Skeletal muscle tissue (tissue), 4 donors: ENCODE data around the gene SLFNL1. TPM values are rescaled to one million over a fixed set of nuclear protein-coding genes. Genes with fewer than 3 reads are reported as not detected.
A peak's percentile ranks its signal among the peaks of the same experiment; 100 is the strongest.

Experiments used
- H3K27ac ChIP-seq: one replicate; pipeline ENCODE4 v1.7.0; 2013; ENCODE audit warnings: mild to moderate bottlenecking, low read depth, low read length, inconsistent platforms
- H3K27me3 ChIP-seq, 3 donors: one replicate each; pipeline ENCODE4 v1.7.0; 2013; ENCODE audit warnings: low read length in 3 of 3; ENCODE audit not compliant: control insufficient read depth in 3 of 3, insufficient read depth in 3 of 3
- H3K36me3 ChIP-seq, 3 donors: one replicate each; pipeline ENCODE4 v1.7.0; 2013; ENCODE audit warnings: low read length in 3 of 3; ENCODE audit not compliant: control insufficient read depth in 3 of 3, insufficient read depth in 3 of 3
- H3K4me1 ChIP-seq, 3 donors: one replicate each; pipeline ENCODE4 v1.7.0; 2013; ENCODE audit warnings: low read length in 3 of 3, mild to moderate bottlenecking in 3 of 3; ENCODE audit not compliant: control insufficient read depth in 3 of 3, insufficient read depth in 3 of 3
- H3K4me3 ChIP-seq, 3 donors: one replicate each; pipeline ENCODE4 v1.7.0; 2013; ENCODE audit warnings: low read length in 3 of 3
- H3K9ac ChIP-seq, 3 donors: one replicate each; pipeline ENCODE4 v1.7.0; 2013; ENCODE audit warnings: low read length in 3 of 3, mild to moderate bottlenecking in 3 of 3, moderate library complexity in 2 of 3, low read depth in 1 of 3
- H3K9me3 ChIP-seq, 3 donors: one replicate each; pipeline ENCODE4 v1.7.0; 2013; ENCODE audit warnings: low read length in 3 of 3; ENCODE audit not compliant: control insufficient read depth in 3 of 3
- total RNA-seq: library from RNA; depleted of rRNA; stranded (reverse); fragments of >200 nt; gene quantifications from one replicate; pipeline ENCODE4 v1.2.3, GENCODE V29; 2014
- donor health status: Osteomylitis.

SLFNL1 gene
- total RNA-seq, 1 donor from 2014 or later, result 0.52 TPM

DNA sequence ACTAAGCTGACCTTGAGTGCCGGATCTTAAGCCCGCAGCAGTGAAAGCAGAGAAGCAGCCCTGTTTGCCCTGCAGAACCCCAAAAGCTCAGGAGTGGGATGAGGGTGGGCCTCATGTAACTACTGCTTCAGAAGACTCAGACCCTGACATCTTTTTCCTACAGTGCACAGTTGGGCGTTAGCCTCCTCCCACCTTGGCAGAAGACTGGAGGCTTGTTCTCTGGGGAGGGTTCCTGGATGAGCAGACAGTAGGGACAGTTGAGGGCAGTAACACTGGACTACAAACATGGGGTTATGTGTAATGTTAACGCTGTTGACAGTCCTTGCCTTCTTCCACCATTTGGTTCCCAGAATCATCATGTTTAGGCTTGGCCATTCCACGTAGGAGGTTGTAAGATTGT is 32.5 kb downstream of the SLFNL1 start:
- Histone ChIP-seq H3K27ac (no peak overlapping the region), H3K9ac (no peak overlapping the region), H3K9me3 (no peaks in the 10 kb centered on the region), H3K27me3 (no peaks in the 10 kb centered on the region), H3K4me1 (peaks cover 0 to 6% (median 0%) of the 10 kb centered on the region in 3 donors), H3K4me3 (no peak overlapping the region), H3K36me3 (peaks cover 23 to 68% (median 55%) of the 10 kb centered on the region in 3 donors)

DNA sequence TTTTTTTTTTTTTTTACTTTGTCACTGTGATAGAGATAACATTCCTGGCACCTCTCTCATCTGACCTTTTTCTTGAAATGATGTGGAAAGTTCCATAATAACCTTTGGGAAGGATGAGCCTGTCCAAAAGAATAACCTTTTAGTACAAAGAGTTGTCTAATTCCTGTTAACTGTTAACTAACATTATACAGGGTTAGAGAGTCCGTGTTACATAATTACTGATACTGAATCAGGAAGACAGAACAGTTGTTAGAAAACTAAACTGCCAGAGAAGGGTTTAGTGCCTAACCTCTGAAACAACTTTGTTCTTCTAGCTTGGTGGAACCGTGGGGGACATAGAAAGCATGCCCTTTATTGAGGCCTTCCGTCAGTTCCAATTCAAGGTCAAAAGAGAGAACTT is 33.2 kb downstream of the SLFNL1 start:
- Histone ChIP-seq H3K27ac (no peak overlapping the region), H3K4me3 (no peak overlapping the region), H3K9me3 (no peaks in the 10 kb centered on the region), H3K9ac (no peak overlapping the region), H3K27me3 (no peaks in the 10 kb centered on the region), H3K36me3 (peaks cover 23 to 73% (median 60%) of the 10 kb centered on the region in 3 donors), H3K4me1 (peaks cover 0 to 6% (median 0%) of the 10 kb centered on the region in 3 donors)

DNA sequence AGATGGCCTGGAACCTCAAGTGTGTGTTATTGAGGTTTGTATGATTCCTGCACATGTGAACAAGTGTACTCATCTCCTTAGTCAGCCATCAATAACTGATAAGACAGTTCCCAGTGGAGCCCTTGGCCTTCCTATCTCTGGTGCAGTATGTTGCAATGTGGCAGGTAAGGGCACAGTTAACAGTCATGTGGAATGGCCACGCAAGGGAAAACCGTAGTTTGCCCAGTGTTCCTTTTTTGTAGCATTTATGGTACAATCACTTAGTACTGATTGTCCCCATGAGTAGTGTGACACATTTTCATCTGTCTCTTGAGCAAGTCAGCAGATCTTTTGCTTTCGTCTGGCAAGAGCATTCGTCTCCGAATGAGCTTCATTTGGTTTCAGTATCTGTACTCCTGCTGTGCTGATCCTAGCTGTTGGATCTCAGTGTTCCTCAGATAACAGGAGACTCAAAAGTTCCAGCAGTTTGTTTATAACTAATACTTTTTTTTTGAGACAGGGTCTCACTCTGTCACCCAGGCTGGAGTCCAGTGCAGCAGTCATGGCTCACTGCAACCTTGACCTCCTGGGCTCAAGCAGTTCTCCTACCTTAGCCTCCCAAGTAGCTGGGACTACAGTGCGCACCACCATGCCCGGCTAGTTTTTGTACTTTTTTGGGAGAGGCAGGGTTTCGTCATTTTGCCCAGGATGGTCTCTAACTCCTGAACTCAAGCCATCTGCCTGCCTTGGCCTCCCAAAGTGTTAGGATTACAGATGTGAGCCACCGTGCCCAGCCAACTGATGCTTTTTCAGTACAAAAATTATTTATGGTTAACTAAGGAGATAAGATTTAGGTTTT is 33.9 kb downstream of the SLFNL1 start:
- H3K9me3 ChIP-seq, result no peaks in the 10 kb centered on the region
- no peak overlapping the region for H3K27ac ChIP-seq
- no peak overlapping the region for H3K4me3 ChIP-seq
- no peaks in the 10 kb centered on the region for H3K27me3 ChIP-seq
- H3K9ac ChIP-seq, result no peak overlapping the region
- H3K36me3 ChIP-seq, result peaks cover 23 to 70% (median 61%) of the 10 kb centered on the region in 3 donors
- H3K4me1 ChIP-seq, result peaks cover 0 to 6% (median 0%) of the 10 kb centered on the region in 3 donors

- H3K27ac ChIP-seq, result no peak overlapping the region
- no peak overlapping the region for H3K4me3 ChIP-seq
- no peaks in the 10 kb centered on the region for H3K27me3 ChIP-seq
- H3K9me3 ChIP-seq, result no peaks in the 10 kb centered on the region
- no peak overlapping the region for H3K9ac ChIP-seq
- peaks cover 19 to 64% (median 57%) of the 10 kb centered on the region in 3 donors for H3K36me3 ChIP-seq
- H3K4me1 ChIP-seq, result peaks cover 0 to 6% (median 2%) of the 10 kb centered on the region in 3 donors
Observed at GRCh38 chr1:40986956-40987355, 34.6 kb downstream of the SLFNL1 start.

DNA sequence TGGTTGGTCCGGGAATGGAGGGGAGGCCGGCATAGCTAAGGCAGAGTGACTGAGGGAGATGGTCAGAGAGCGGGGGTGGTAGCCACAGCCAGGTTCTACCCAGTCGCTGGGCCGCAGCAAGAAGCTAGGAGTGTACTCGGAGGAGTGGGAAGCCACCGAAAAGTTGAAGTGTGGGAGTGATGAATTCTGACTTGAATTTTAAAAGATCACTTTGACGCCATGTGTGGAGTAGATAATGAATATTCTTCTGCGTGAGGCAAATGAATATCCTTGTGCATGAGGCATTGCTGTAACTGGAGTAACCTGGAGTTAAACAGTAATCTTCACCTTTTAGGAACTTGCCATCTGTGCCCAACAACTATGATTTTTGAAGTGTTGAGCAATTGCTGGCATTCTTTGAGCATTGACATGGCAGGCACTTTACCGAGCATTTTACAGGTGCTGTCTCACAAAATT is 35.2 kb downstream of the SLFNL1 start:
- Histone ChIP-seq H3K27me3 (no peaks in the 10 kb centered on the region), H3K4me3 (no peak overlapping the region), H3K9me3 (no peaks in the 10 kb centered on the region), H3K9ac (no peak overlapping the region), H3K27ac (no peak overlapping the region), H3K4me1 (peaks cover 0 to 6% (median 2%) of the 10 kb centered on the region in 3 donors), H3K36me3 (peaks cover 15 to 58% (median 51%) of the 10 kb centered on the region in 3 donors)

DNA sequence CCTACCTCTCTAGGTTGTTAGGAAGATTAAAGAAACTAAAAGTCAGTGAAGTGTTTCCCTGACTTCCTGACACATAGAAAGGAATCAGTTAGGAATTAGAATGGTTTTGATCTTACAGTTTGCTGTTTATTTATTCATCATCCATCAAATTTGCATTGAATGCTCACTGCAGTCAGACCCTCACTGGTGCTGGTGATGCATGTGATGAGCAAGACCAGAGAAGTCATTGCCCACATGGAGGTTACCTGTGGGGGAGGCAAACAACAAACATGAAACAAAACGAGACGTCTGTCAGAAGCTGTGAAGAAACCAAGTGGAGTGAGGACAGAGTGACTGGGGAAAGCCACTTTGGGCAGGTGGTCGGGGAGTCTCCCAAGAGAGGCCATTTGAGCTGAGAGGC is 35.6 kb downstream of the SLFNL1 start:
- H3K9ac ChIP-seq, result peak overlapping the region in 1 of 3 donors; percentile 4
- H3K9me3 ChIP-seq, result no peaks in the 10 kb centered on the region
- no peak overlapping the region for H3K4me3 ChIP-seq
- peaks cover 2 to 6% (median 2%) of the 10 kb centered on the region in 3 donors for H3K4me1 ChIP-seq
- H3K36me3 ChIP-seq, result peaks cover 15 to 54% (median 49%) of the 10 kb centered on the region in 3 donors
- H3K27me3 ChIP-seq, result no peaks in the 10 kb centered on the region
- H3K27ac ChIP-seq, result no peak overlapping the region

DNA sequence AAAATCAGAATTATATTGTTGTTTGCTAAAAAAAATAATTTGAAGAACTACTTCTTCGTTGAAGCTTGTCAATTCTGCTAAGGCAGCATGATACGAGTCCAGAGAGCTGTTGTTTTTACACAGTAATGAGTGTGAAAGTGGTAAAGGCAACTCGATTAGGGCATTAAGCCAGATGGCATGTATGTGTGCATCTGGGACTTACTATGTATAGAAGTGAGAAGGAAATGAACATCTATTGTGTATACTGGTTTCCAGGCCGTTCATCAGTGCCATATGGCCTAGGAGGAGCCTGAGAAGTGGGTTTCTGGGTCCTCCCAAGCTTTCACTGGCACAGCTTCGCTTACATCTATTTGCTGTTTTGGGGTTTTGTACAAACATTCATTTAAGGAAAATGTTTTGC is 36.4 kb downstream of the SLFNL1 start:
- Histone ChIP-seq H3K27ac (no peak overlapping the region), H3K9ac (no peak overlapping the region)

GRCh38 chr1:40984531-40984930 is 37.0 kb downstream of the SLFNL1 start:
- peaks cover 7 to 12% (median 10%) of the 10 kb centered on the region in 3 donors for H3K4me1 ChIP-seq
- no peaks in the 10 kb centered on the region for H3K27me3 ChIP-seq
- H3K27ac ChIP-seq, result no peak overlapping the region
- H3K9me3 ChIP-seq, result no peaks in the 10 kb centered on the region
- no peak overlapping the region for H3K4me3 ChIP-seq
- no peak overlapping the region for H3K9ac ChIP-seq
- H3K36me3 ChIP-seq, result peaks cover 10 to 45% (median 42%) of the 10 kb centered on the region in 3 donors

More for the DNA sequence above, 36.4 kb downstream of the SLFNL1 start:
- peaks cover 13 to 50% (median 48%) of the 10 kb centered on the region in 3 donors for H3K36me3 ChIP-seq
- no peak overlapping the region for H3K4me3 ChIP-seq
- no peaks in the 10 kb centered on the region for H3K9me3 ChIP-seq
- H3K27me3 ChIP-seq, result no peaks in the 10 kb centered on the region
- H3K4me1 ChIP-seq, result peaks cover 7 to 12% (median 10%) of the 10 kb centered on the region in 3 donors

- H3K27ac ChIP-seq, result no peak overlapping the region
- H3K4me1 ChIP-seq, result peaks cover 10 to 15% (median 13%) of the 10 kb centered on the region in 3 donors
- peaks cover 5 to 42% (median 37%) of the 10 kb centered on the region in 3 donors for H3K36me3 ChIP-seq
Observed at GRCh38 chr1:40984066-40984465, 37.5 kb downstream of the SLFNL1 start.

DNA sequence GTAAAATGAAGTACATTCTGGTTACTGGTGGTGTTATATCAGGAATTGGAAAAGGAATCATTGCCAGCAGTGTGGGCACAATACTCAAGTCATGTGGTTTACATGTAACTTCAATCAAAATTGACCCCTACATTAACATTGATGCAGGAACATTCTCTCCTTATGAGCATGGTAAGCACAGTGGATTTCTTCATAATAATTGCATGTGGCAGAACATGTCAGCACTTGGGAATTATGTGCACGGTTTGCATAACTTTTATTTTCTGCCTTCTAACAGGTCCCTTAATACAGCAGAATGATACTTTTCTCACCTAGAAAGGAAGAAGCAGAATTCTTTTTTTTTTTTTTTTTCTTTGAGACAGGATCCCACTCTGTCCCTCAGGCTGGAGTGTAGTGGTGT is 38.2 kb downstream of the SLFNL1 start:
- H3K36me3 ChIP-seq, result peaks cover 4 to 35% (median 34%) of the 10 kb centered on the region in 3 donors
- no peak overlapping the region for H3K9ac ChIP-seq
- no peak overlapping the region for H3K4me3 ChIP-seq

More at GRCh38 chr1:40984066-40984465, 37.5 kb downstream of the SLFNL1 start:
- Histone ChIP-seq H3K9me3 (no peaks in the 10 kb centered on the region), H3K9ac (no peak overlapping the region), H3K4me3 (no peak overlapping the region), H3K27me3 (no peaks in the 10 kb centered on the region)

More for the DNA sequence above, 38.2 kb downstream of the SLFNL1 start:
- Histone ChIP-seq H3K9me3 (no peaks in the 10 kb centered on the region), H3K27ac (no peak overlapping the region), H3K27me3 (no peaks in the 10 kb centered on the region), H3K4me1 (peaks cover 12 to 17% (median 16%) of the 10 kb centered on the region in 3 donors)
